GM12878 (cell line): ENCODE data around the gene EFNA3. TPM values are rescaled to one million over a fixed set of nuclear protein-coding genes. Genes with fewer than 3 reads are reported as not detected.

Source experiments
- ATAC-seq: fragments of 200-7000 bp; cut with Tn5 transposase; 3 replicates; pipeline ENCODE4 v1.9.1; 2020; ENCODE audit warnings: mild to moderate bottlenecking, moderate library complexity
- BruUV-seq: library from RNA; stranded (reverse); fragments of 400-500 nt; replicated peaks from 2 replicates; lab custom pipeline; 2021; lab: Mats Ljungman, UMichigan
- CTCF ChIA-PET: fragments of 300-600 bp; sonication (Branson Sonifier 250); formaldehyde crosslinking; extraction: SDS; loops from one replicate; lab custom pipeline; 2021; ENCODE audit warnings: inconsistent platforms; lab: Yijun Ruan, JAX
- POLR2A ChIA-PET: fragments of 350-600 bp; formaldehyde crosslinking; extraction: SDS; loops from one replicate; lab custom pipeline; 2021; ENCODE audit warnings: inconsistent platforms; lab: Charles Lee
- RAD21 ChIA-PET: fragments of 300-600 bp; sonication (Branson Sonifier 250); formaldehyde crosslinking; loops from one replicate; lab custom pipeline; 2023; ENCODE audit warnings: antibody characterized with exemption; ENCODE audit not compliant: unreplicated experiment; lab: Charles Lee
- SMC1A ChIA-PET: fragments of 300-600 bp; sonication (Branson Sonifier 250); formaldehyde crosslinking; loops from one replicate; lab custom pipeline; 2023; ENCODE audit not compliant: unreplicated experiment, uncharacterized antibody; lab: Charles Lee
- DNase-seq: peaks from one replicate; pipeline ENCODE4 v3.0.0-alpha.2; 2011; ENCODE audit warnings: low read depth, low spot score
- FAIRE-seq: peaks from 3 replicates; lab custom pipeline; 2011; peaks lifted over from hg19 to GRCh38; lab: Jason Lieb, UNC
- H2AFZ ChIP-seq: 2 replicates; pipeline ENCODE4 v1.6.0; 2011; ENCODE audit warnings: low read depth, low read length, control low read depth; ENCODE audit not compliant: control insufficient read depth
- H3K27ac ChIP-seq: 2 replicates; pipeline ENCODE4 v1.5.1; 2011; ENCODE audit warnings: control low read depth; ENCODE audit not compliant: control insufficient read depth, insufficient read depth
- H3K27me3 ChIP-seq, 2 experiments: replicated peaks in 1 of 2; 2 replicates each; pipeline versions ENCODE4 v1.6.0 to v1.6.1; 2011; ENCODE audit warnings: low read length in 1 of 2; ENCODE audit not compliant: control insufficient read depth in 2 of 2, insufficient read depth in 2 of 2
- H3K36me3 ChIP-seq, 2 experiments: 2 replicates each; pipeline ENCODE4 v1.5.1; 2011; ENCODE audit warnings: low read length in 1 of 2; ENCODE audit not compliant: control insufficient read depth in 2 of 2, insufficient read depth in 2 of 2
- H3K4me1 ChIP-seq: 2 replicates; pipeline ENCODE4 v1.6.1; 2011; ENCODE audit warnings: mild to moderate bottlenecking, low read length, moderate library complexity, mixed read lengths; ENCODE audit not compliant: control insufficient read depth, insufficient read depth
- H3K4me2 ChIP-seq: 2 replicates; pipeline ENCODE4 v1.6.0; 2011; ENCODE audit warnings: control low read depth; ENCODE audit not compliant: control insufficient read depth, insufficient read depth
- H3K4me3 ChIP-seq: fragments of 200-600 bp; sonication (generic); 2 replicates; pipeline ENCODE4 v1.5.1; 2016
- H3K79me2 ChIP-seq: 2 replicates; pipeline ENCODE4 v1.6.0; 2011; ENCODE audit warnings: low read length; ENCODE audit not compliant: control insufficient read depth, insufficient read depth
- H3K9ac ChIP-seq: 2 replicates; pipeline ENCODE4 v1.8.0; 2011; ENCODE audit warnings: low read length, control low read depth, mixed read lengths; ENCODE audit not compliant: control insufficient read depth, insufficient read depth
- H3K9me3 ChIP-seq: replicated peaks from 3 replicates; pipeline ENCODE4 v1.5.1; 2011; ENCODE audit warnings: mild to moderate bottlenecking, low read length; ENCODE audit not compliant: control insufficient read depth, insufficient read depth
- H4K20me1 ChIP-seq: 2 replicates; pipeline ENCODE4 v1.6.0; 2011; ENCODE audit not compliant: control insufficient read depth, insufficient read depth
- FOXK2 ChIP-seq: fragments of 450-650 bp; IDR thresholded peaks from 2 replicates; pipeline ENCODE4 v1.6.1; 2017; ENCODE audit warnings: mild to moderate bottlenecking, moderate library complexity
- GATAD2B ChIP-seq: fragments of 450-650 bp; conservative IDR thresholded peaks from 2 replicates; pipeline ENCODE4 v1.6.1; 2017; ENCODE audit warnings: low read depth, mild to moderate bottlenecking, moderate library complexity
- NFIC ChIP-seq: IDR thresholded peaks from 2 replicates; pipeline ENCODE4 v1.6.1; 2012; ENCODE audit warnings: low read depth, mild to moderate bottlenecking, inconsistent platforms, low read length, moderate library complexity
- NR2F1 ChIP-seq: fragments of 450-650 bp; conservative IDR thresholded peaks from 2 replicates; pipeline ENCODE4 v1.6.1; 2017; ENCODE audit warnings: mild to moderate bottlenecking
- NRF1 ChIP-seq: conservative IDR thresholded peaks from 2 replicates; pipeline ENCODE4 v1.6.1; 2011; ENCODE audit warnings: mild to moderate bottlenecking, low read depth, low read length, improper control_type of control experiment
- PAX5 ChIP-seq: IDR thresholded peaks from 2 replicates; pipeline ENCODE4 v1.6.1; 2011; ENCODE audit warnings: low read depth, low read length, borderline replicate concordance
- PBX3 ChIP-seq: IDR thresholded peaks from 2 replicates; pipeline ENCODE4 v1.6.1; 2011; ENCODE audit warnings: mild to moderate bottlenecking, low read depth, low read length, moderate library complexity; ENCODE audit not compliant: insufficient replicate concordance
- RAD21 ChIP-seq: IDR thresholded peaks from 2 replicates; pipeline ENCODE4 v1.6.1; 2011; ENCODE audit warnings: mild to moderate bottlenecking, low read depth, low read length, moderate library complexity; ENCODE audit not compliant: insufficient read depth
- RAD51 ChIP-seq: fragments of 450-650 bp; IDR thresholded peaks from 2 replicates; pipeline ENCODE4 v1.6.1; 2016; ENCODE audit warnings: moderate library complexity, mild to moderate bottlenecking, inconsistent platforms
- RELA ChIP-seq: fragments of 450-650 bp; IDR thresholded peaks from 2 replicates; pipeline ENCODE4 v1.8.0; 2014; ENCODE audit warnings: borderline replicate concordance; ENCODE audit not compliant: partially characterized antibody
- SIX5 ChIP-seq: IDR thresholded peaks from 2 replicates; pipeline ENCODE4 v1.6.1; 2011; ENCODE audit warnings: mild to moderate bottlenecking, low read depth, low read length, moderate library complexity; ENCODE audit not compliant: severe bottlenecking
- SMC3 ChIP-seq: IDR thresholded peaks from 2 replicates; pipeline ENCODE4 v1.6.1; 2011; ENCODE audit warnings: low read length, improper control_type of control experiment, borderline replicate concordance
- ZBED1 ChIP-seq: IDR thresholded peaks from 2 replicates; pipeline ENCODE4 v1.6.1; 2016; ENCODE audit warnings: borderline replicate concordance
- ZNF217 ChIP-seq: fragments of 450-650 bp; IDR thresholded peaks from 2 replicates; pipeline ENCODE4 v1.6.1; 2017; ENCODE audit warnings: antibody characterized with exemption, mild to moderate bottlenecking
- WGBS: methylation state at CpG from one replicate; pipeline ENCODE4 v1.1.6; 2016; ENCODE audit warnings: low lambda C conversion rate; ENCODE audit not compliant: insufficient replicate concordance, insufficient coverage; ENCODE audit errors: missing lambda C conversion rate; 5-methylcytosine and 5-hydroxymethylcytosine counted together
- in situ Hi-C: fragments of 300-500 bp; cut with MboI; formaldehyde crosslinking; loops from 9 replicates; pipeline ENCODE4 v1.14.3; 2018; ENCODE audit warnings: mixed read lengths
- intact Hi-C: fragments of 100-400 bp; cut with micrococcal nuclease; formaldehyde crosslinking; loops from one replicate; pipeline ENCODE4 v1.14.2; 2022; ENCODE audit not compliant: unreplicated experiment
- polyA plus RNA-seq, 11 experiments: library from polyadenylated mRNA; depleted of rRNA in 4 of 11; unstranded in 6 of 11; stranded (reverse) in 5 of 11; fragments of >200 nt; fragmentation: Nextera tagmentation in 4 of 11; fragmentation: Illumina TruSeq in 1 of 11; extraction: Ambion mirVana in 4 of 11; extraction: Trizol in 1 of 11; gene quantifications; 1 replicate in 1 of 11; 2 replicates in 10 of 11; pipeline versions ENCODE4 v1.2.1 to v1.2.3, GENCODE V29; 2011 to 2016; ENCODE audit warnings: inconsistent platforms in 2 of 11, missing spikeins in 2 of 11, low read depth in 1 of 11
- total RNA-seq, 4 experiments: library from RNA; depleted of rRNA in 3 of 4; stranded (reverse); fragments of >200 nt in 3 of 4; fragmentation: Illumina TruSeq in 1 of 4; extraction: Trizol in 1 of 4; gene quantifications; 2 replicates each; pipeline versions ENCODE4 v1.2.1 to v1.2.3, GENCODE V29; 2013 to 2021

EFNA3 gene
- total and polyA plus RNA-seq, 10 of the 15 experiments (the other 5 are each of a cell fraction or from before 2014, with no cell fraction given) = 0.08 to 5.4 (median 1.1) TPM

- DNase-seq (no peak), ATAC-seq (no peak), FAIRE-seq (no peak)
- no peak for TF ChIP-seq SMC3
- no peak for TF ChIP-seq RELA
- no peak for TF ChIP-seq ZBED1
- TF ChIP-seq RAD21 = no peak
- TF ChIP-seq NR2F1 = no peak
- no peak for TF ChIP-seq PBX3
- TF ChIP-seq NFIC = no peak
- TF ChIP-seq PAX5 = no peak
- TF ChIP-seq ZNF217 = no peak
- TF ChIP-seq GATAD2B = no peak
- no peak for TF ChIP-seq RAD51
- TF ChIP-seq FOXK2 = no peak
- no peak for TF ChIP-seq NRF1
- TF ChIP-seq SIX5 = no peak
- 76% methylated on average over 9 of the region's 9 CpGs for WGBS
- no peaks in the 10 kb centered on the region for H3K27me3 ChIP-seq
- no peak overlapping the region for H3K27ac ChIP-seq
- no peaks in the 10 kb centered on the region for H3K79me2 ChIP-seq
- H3K9me3 ChIP-seq = no peaks in the 10 kb centered on the region
- CTCF ChIA-PET = no interaction called here
- intact Hi-C loops (no loop called here), in situ Hi-C loops (no loop called here)
- SMC1A ChIA-PET = interaction anchor here (1.3 kb wide), 1 partner anchor 69 kb away, joined by 3 read pairs; the partner anchor contains the start of gene KRTCAP2
- no peak overlapping the region for H2AFZ ChIP-seq
- H3K36me3 ChIP-seq = no peaks in the 10 kb centered on the region
- POLR2A ChIA-PET = interaction anchor here (0.6 kb wide), 1 partner anchor 196 kb away, joined by 4 read pairs; no protein-coding TSS in a partner anchor
- H3K9ac ChIP-seq = no peak overlapping the region
- no peak overlapping the region for H3K4me3 ChIP-seq
- H3K4me2 ChIP-seq = no peak overlapping the region
- H4K20me1 ChIP-seq = no peaks in the 10 kb centered on the region
- no TSS peak for BruUV-seq
- RAD21 ChIA-PET = no interaction called here
- no peaks in the 10 kb centered on the region for H3K4me1 ChIP-seq
Observed at GRCh38 chr1:155103325-155103724, 24.7 kb downstream of the EFNA3 start.
